GM18951 (cell line): ENCODE results near the gene ADORA3.
"Not testable (repeated sequence)": the region's sequence is repeated elsewhere in the genome, so short reads cannot be mapped to it uniquely, and the experiment has no call there.

Experiments used
- POLR2A ChIP-seq: IDR thresholded peaks from 4 replicates; pipeline ENCODE4 v1.6.1; 2011; ENCODE audit warnings: mild to moderate bottlenecking; ENCODE audit not compliant: insufficient read length, insufficient read depth; ENCODE audit errors: extremely low read depth
- in situ Hi-C: fragments of 300-500 bp; cut with MboI; formaldehyde crosslinking; loops from one replicate; pipeline ENCODE4 v1.12.0; 2022; ENCODE audit warnings: low sequenced_read_pairs, mixed read lengths, inconsistent platforms; ENCODE audit not compliant: unreplicated experiment

ADORA3 gene

GRCh38 chr1:111503585-111504060 is at the start of gene ADORA3, which contains the start of gene TMIGD3:
ADORA3 (minus strand) TSS chr1:111503633; CDS start chr1:111503354, 279 bp downstream.
TMIGD3 (minus strand) TSS chr1:111503633; CDS start chr1:111503354, 279 bp downstream.
- in situ Hi-C loops = loop anchor here (10.0 kb wide), 1 partner anchor 151 kb away; no protein-coding TSS in a partner anchor
- no peak for TF ChIP-seq POLR2A

GRCh38 chr1:111553196-111553595 is 49.8 kb upstream of the ADORA3 start:
- in situ Hi-C loops = no loop called here
- TF ChIP-seq POLR2A = no peak

GRCh38 chr1:111552587-111552986 is 49.2 kb upstream of the ADORA3 start:
- in situ Hi-C loops = no loop called here
- TF ChIP-seq POLR2A = no peak

GRCh38 chr1:111551623-111552411 is 48.4 kb upstream of the ADORA3 start:
- no peak for TF ChIP-seq POLR2A
- in situ Hi-C loops = no loop called here

- in situ Hi-C loops = not testable (repeated sequence)
Measured at GRCh38 chr1:111547786-111548185, 44.4 kb upstream of the ADORA3 start.

- in situ Hi-C loops = no loop called here
- TF ChIP-seq POLR2A = no peak
Measured at GRCh38 chr1:111542187-111542586, 38.8 kb upstream of the ADORA3 start.

- in situ Hi-C loops = no loop called here
- no peak for TF ChIP-seq POLR2A
Measured at GRCh38 chr1:111541721-111542120, 38.3 kb upstream of the ADORA3 start.

- in situ Hi-C loops = no loop called here
- TF ChIP-seq POLR2A = no peak
Measured at GRCh38 chr1:111540928-111541327, 37.5 kb upstream of the ADORA3 start.

GRCh38 chr1:111538343-111539025 is 35.1 kb upstream of the ADORA3 start:
- in situ Hi-C loops = no loop called here
- TF ChIP-seq POLR2A = no peak

GRCh38 chr1:111535256-111536191 is 32.1 kb upstream of the ADORA3 start:
- in situ Hi-C loops = no loop called here

GRCh38 chr1:111520053-111520452 is 16.6 kb upstream of the ADORA3 start:
- no peak for TF ChIP-seq POLR2A
- in situ Hi-C loops = no loop called here

More at GRCh38 chr1:111535256-111536191, 32.1 kb upstream of the ADORA3 start:
- no peak for TF ChIP-seq POLR2A

GRCh38 chr1:111517469-111518225 is 14.2 kb upstream of the ADORA3 start:
- in situ Hi-C loops = no loop called here
- TF ChIP-seq POLR2A = no peak
